HG03432 (cell line): ENCODE results near the gene SUMO2.
"Not testable (repeated sequence)": the region's sequence is repeated elsewhere in the genome, so short reads cannot be mapped to it uniquely, and the experiment has no call there.

Experiments used
- ATAC-seq: cut with Tn5 transposase; IDR thresholded peaks from one replicate; pipeline ENCODE4 v1.9.1; 2021; ENCODE audit warnings: mild to moderate bottlenecking, moderate library complexity; ENCODE audit not compliant: unreplicated experiment

The SUMO2 gene

GRCh38 chr17:75146592-75146991 is 36.2 kb downstream of the SUMO2 start:
- no peak for ATAC-seq

GRCh38 chr17:75144816-75145512 is 37.8 kb downstream of the SUMO2 start:
- no peak for ATAC-seq

DNA sequence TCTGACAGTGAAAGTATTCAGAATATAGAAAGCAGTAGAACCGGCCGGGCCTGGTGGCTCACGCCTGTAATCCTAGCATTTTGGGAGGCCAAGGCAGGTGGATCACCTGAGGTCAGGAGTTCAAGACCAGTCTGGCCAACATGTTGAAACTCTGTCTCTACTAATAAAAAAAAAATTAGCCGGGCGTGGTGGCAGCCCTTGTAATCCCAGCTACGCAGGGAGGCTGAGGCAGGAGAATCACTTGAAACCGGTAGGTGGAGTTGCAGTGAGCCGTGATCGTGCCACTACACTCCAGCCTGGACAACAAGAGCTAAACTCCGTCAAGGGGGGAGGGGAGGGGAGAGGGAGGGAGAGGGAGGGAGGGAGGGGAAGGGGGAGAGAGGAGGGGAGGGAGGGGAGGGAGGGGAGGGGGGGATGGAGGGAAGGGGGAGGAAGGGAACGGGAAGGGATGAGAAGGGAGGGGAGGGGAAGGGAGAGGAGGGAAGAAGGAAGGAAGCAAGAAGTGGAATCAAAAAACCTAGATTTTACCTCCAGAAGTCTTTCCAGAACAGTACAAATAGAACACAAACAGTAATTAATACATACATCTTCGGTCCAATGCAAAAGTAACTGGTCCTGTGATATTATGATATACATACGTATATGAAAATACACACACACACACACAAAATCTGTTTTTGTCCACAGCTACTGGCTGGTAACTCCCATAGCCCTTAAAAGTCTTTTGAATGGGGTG is 40.4 kb downstream of the SUMO2 start:
- ATAC-seq: no peak

DNA sequence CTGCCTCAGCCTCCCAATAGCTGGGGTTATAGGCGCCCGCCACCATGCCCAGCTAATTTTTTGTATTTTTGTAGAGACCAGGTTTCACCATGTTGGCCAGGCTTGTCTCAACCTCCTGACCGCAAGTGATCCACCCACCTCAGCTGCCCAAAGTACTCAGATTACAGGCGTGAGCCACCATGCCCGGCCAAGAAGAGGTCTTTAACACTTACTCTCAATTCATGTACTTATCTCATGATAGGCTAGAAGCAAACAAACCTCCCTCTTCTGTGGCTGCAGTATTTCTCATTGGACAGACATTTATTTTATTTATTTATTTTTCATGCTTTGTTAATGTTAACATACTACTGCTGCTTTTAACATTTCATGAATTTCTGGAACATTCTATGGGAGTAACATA is 44.2 kb downstream of the SUMO2 start:
- no peak for ATAC-seq

DNA sequence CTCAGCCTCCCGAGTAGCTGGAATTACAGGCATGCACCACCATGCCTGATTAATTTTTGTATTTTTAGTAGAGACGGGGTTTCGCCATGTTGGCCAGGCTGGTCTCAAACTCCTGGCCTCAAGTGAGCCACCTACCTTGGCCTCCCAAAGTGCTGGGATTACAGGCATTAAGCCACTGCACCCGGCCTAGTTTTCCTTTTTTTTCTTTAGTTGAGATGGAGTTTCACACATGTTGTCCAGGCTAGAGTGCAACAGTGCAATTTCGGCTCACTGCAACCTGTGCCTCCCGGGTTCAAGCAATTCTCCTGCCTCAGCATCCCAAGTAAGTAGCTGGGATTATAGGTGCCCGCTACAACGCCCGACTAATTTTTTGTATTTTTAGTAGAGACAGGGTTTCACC is 45.0 kb downstream of the SUMO2 start:
- not testable (repeated sequence) for ATAC-seq

DNA sequence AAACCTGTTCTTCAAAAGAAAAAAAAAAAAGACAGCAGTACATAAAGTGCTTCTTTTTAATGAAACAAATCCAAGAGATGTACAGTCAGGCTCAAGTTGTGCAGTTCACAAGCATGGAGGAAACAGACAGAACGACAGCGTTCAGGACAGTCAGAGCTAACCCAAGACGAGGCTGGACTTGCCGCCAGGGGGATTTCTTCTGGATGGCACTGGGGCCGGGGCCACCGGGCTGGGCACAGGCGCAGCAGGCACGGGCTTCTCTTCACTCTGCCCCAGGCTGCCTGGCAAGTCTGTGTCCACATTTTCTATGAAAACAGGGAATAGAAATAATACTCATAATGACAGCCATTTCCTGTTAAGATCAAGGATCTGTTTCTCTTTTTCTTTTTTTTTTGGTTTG is 46.8 kb downstream of the SUMO2 start:
- no peak for ATAC-seq

- ATAC-seq: no peak
These were observed 47.3 kb downstream of the SUMO2 start for GRCh38 chr17:75135452-75135851.

- not testable (repeated sequence) for ATAC-seq
These were observed 49.0 kb downstream of the SUMO2 start for GRCh38 chr17:75133607-75134347.

DNA sequence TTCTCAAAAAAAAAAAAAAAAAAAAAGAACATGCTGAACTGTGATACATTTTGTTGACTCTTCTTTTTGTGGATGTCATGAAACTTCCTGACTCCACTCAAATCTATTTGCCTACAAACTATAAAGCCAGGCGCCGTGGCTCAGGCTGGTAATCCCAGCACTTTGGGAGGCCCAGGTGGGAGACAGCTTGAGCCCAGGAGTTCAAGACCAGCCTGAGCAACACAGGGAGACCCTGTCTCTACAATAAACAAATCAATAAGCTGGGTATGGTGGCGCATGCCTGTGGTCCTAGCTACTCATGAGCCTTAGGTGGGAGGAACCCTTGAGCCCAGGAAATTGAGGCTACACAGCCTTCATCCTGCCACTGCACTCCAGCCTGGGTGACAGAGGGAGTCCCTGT is 49.8 kb downstream of the SUMO2 start:
- ATAC-seq: no peak

DNA sequence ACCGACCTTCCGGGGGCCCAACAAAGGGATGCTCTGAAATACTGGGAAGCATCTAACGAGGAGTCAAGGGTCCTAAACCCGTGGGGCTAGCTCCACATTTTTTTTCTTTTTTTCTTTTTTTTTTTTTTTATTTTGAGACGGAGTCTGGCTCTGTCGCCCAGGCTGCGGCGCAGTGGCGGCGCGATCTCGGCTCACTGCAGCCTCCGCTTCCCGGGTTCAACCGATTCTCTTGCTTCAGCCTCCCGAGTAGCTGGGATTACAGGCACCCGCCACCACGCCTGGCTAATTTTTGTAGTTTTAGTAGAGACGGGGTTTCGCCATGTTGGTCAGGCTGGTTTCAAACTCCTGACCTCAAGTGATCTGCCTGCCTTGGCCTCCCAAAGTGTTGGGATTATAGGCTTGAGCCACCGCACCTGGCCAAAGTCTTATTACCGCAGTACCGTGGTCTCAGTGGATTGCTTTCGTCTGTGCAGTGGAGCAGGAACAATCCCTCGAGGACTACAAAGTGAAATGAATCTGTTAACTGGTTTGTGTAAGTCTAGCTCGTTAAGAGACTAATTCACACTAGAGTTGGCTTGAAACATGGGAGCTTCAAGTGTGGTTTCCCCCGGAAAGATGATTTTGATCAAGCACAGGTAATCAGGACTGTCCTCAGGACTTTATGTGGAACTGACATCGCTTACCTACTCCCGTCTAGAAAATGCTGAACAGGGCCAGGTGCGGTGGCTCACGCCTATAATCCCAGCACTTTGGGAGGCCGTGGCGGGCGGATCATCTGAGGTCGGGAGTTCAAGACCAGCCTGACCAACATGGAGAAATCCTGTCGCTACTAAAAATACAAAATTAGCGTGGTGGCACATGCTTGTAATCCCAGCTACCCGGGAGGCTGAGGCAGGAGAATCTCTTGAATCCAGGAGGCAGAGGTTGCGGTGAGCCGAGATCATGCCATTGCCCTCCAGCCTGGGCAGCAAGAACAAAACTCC is 50.5 kb downstream of the SUMO2 start:
- not testable (repeated sequence) for ATAC-seq

DNA sequence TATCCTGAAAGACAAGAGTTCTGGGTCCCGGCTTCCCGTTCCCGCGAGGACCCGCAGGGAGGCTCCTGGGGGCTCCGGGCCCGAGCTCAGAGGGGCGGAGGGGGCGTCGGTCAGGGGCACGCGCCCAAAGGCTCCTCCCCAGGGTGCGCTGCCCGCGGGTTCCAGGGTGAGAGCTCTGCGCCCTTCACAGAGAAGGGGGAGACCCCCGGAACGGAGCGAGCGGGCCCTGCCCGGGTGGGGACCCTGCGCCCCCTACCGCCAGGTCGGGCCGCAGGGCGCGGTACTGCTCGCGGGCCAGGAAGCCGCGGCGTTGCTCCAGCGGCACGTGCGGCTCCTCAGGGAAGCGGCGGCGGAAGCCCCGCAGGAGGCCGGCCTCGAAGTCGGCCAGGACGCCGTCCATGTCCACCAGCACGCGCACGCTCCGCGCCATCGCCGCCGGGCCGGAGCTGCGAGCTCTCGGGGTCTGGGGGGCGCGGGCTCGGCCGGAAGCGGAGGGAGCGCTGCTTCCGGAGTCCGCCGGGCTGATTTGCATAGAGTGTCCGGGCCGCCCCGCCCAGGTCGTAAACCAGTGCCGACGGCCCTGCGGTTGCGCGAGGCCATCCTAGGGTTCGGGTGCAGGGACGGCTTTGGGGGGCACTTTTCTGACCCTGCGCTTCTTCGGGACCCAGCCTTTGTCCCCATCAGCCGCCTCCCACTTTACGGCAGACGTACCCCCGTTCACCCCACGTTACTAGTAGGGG is 51.3 kb downstream of the SUMO2 start, which contains the start of gene NT5C:
Gene NT5C (minus strand): TSS at position 465 of the 740 bp plus-strand sequence. CDS start 35 bp downstream, at position 430.
- peak; percentile 83 for ATAC-seq

GRCh38 chr17:75130632-75131277 is 52.0 kb downstream of the SUMO2 start:
- ATAC-seq: peak; percentile 16

- ATAC-seq: no peak
These were observed 52.6 kb downstream of the SUMO2 start for GRCh38 chr17:75130059-75130631.

GRCh38 chr17:75129576-75129975 is 53.2 kb downstream of the SUMO2 start:
- no peak for ATAC-seq

- no peak for ATAC-seq
These were observed 53.9 kb downstream of the SUMO2 start for GRCh38 chr17:75128694-75129505.

DNA sequence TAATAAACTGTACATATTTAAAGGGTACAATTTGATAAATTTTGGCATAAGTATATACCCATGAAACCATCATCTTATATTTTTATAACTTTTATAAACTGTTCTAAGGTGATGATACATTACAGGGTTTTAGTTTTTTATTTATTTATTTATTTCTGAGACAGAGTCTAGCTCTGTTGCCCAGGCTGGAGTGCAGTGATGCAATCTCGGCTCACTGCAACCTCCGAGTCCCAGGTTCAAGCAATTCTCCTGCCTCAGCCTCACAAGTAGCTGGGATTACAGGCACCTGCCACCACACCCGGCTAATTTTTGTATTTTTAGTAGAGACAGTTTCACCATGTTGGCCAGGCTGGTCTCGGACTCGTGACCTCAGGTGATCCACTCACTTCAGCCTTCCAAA is 54.8 kb downstream of the SUMO2 start:
- not testable (repeated sequence) for ATAC-seq

- ATAC-seq: no peak
These were observed 55.8 kb downstream of the SUMO2 start for GRCh38 chr17:75126954-75127353.

DNA sequence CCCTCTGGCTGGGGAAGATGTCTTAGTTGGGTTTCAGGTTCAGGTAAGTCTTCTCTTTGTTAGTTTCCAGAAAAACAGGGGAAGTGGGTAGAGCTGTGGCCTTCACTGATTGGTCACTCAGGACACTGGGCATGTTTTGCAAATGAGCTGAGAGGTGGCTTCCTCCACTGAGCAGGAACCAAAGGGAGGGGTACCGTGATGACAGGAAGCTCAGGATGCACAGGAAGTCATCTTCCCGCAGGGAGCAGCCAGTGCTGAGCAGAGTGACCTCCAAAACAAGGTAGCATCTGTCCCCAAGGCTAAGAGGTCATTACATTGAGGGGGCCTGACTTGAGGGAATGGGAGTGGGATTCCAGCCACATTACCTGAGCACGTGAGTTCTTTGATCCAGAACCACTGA is 56.8 kb downstream of the SUMO2 start:
- ATAC-seq: no peak
